IMR-90 (cell line): ENCODE data around the gene ALOXE3. TPM values are rescaled to one million over a fixed set of nuclear protein-coding genes. Genes with fewer than 3 reads are reported as not detected.

Experiments
- ATAC-seq: fragments of 200-7000 bp; cut with Tn5 transposase; 2 replicates; pipeline ENCODE4 v1.9.1; 2020; ENCODE audit warnings: low read depth, mild to moderate bottlenecking, moderate library complexity
- BruUV-seq: library from RNA; stranded (reverse); fragments of 400-500 nt; replicated peaks from 2 replicates; lab custom pipeline; 2021; lab: Mats Ljungman, UMichigan
- CTCF ChIA-PET: fragments of 300-600 bp; formaldehyde crosslinking; extraction: SDS; loops from one replicate; lab custom pipeline; 2021; ENCODE audit warnings: antibody characterized with exemption; lab: Yijun Ruan, JAX
- POLR2A ChIA-PET: fragments of 300-600 bp; sonication (Branson Sonifier 250); formaldehyde crosslinking; loops from one replicate; lab custom pipeline; 2022; ENCODE audit warnings: antibody characterized with exemption; ENCODE audit not compliant: unreplicated experiment; lab: Charles Lee
- DNase-seq: peaks from one replicate; pipeline ENCODE4 v3.0.0; 2013
- H2AFZ ChIP-seq: replicated peaks from 2 replicates; pipeline ENCODE3; 2013; ENCODE audit warnings: low read length, mild to moderate bottlenecking; ENCODE audit not compliant: poor library complexity
- H2AK5ac ChIP-seq: 2 replicates; pipeline ENCODE4 v1.6.1; 2013; ENCODE audit warnings: low read depth, low read length, inconsistent platforms
- H2AK9ac ChIP-seq: replicated peaks from 2 replicates; pipeline ENCODE3; 2013; ENCODE audit warnings: mild to moderate bottlenecking, low read depth, low read length, moderate library complexity; ENCODE audit not compliant: poor library complexity
- H2BK120ac ChIP-seq: 2 replicates; pipeline ENCODE4 v1.6.1; 2013; ENCODE audit warnings: low read depth, low read length, inconsistent platforms
- H2BK15ac ChIP-seq: 3 replicates; pipeline ENCODE4 v1.6.1; 2013; ENCODE audit warnings: low read depth, low read length, inconsistent platforms
- H2BK20ac ChIP-seq: 2 replicates; pipeline ENCODE4 v1.6.1; 2013; ENCODE audit warnings: low read depth, mild to moderate bottlenecking, inconsistent platforms, low read length, moderate library complexity
- H2BK5ac ChIP-seq: 2 replicates; pipeline ENCODE4 v1.6.1; 2013; ENCODE audit warnings: mild to moderate bottlenecking, low read depth, low read length, inconsistent platforms; ENCODE audit not compliant: poor library complexity, severe bottlenecking
- H3K14ac ChIP-seq: replicated peaks from 2 replicates; pipeline ENCODE4 v1.6.1; 2013; ENCODE audit warnings: low read depth, low read length, inconsistent platforms
- H3K18ac ChIP-seq: 2 replicates; pipeline ENCODE4 v1.6.1; 2013; ENCODE audit warnings: low read depth, low read length, control low read depth
- H3K23ac ChIP-seq: 2 replicates; pipeline ENCODE4 v1.6.1; 2013; ENCODE audit warnings: low read depth, low read length, inconsistent platforms
- H3K27ac ChIP-seq: 2 replicates; pipeline ENCODE4 v1.5.1; 2013; ENCODE audit warnings: mild to moderate bottlenecking, control low read depth, low read length; ENCODE audit not compliant: insufficient read depth
- H3K27me3 ChIP-seq: 2 replicates; pipeline ENCODE4 v1.6.1; 2013; ENCODE audit warnings: low read length; ENCODE audit not compliant: control insufficient read depth, insufficient read depth
- H3K36me3 ChIP-seq: 2 replicates; pipeline ENCODE4 v1.6.1; 2013; ENCODE audit warnings: low read length, mixed read lengths; ENCODE audit not compliant: control insufficient read depth, insufficient read depth
- H3K4ac ChIP-seq: 2 replicates; pipeline ENCODE4 v1.6.1; 2013; ENCODE audit warnings: low read depth, low read length, inconsistent platforms
- H3K4me1 ChIP-seq: 2 replicates; pipeline ENCODE4 v1.6.1; 2013; ENCODE audit warnings: low read length, mixed read lengths; ENCODE audit not compliant: control insufficient read depth, insufficient read depth
- H3K4me2 ChIP-seq: 2 replicates; pipeline ENCODE4 v1.6.1; 2013; ENCODE audit warnings: low read depth, mild to moderate bottlenecking, control low read depth, low read length, moderate library complexity
- H3K4me3 ChIP-seq: 2 replicates; pipeline ENCODE4 v1.5.1; 2013; ENCODE audit warnings: low read depth, mild to moderate bottlenecking, control low read depth, low read length, moderate library complexity; ENCODE audit not compliant: insufficient read depth
- H3K56ac ChIP-seq: 2 replicates; pipeline ENCODE4 v1.6.1; 2013; ENCODE audit warnings: low read length, inconsistent platforms; ENCODE audit not compliant: insufficient read depth; ENCODE audit errors: extremely low read depth
- H3K79me1 ChIP-seq, 2 experiments: 2 replicates each; pipeline ENCODE4 v1.6.1; 2013; ENCODE audit warnings: low read length in 2 of 2, inconsistent platforms in 1 of 2, low read depth in 1 of 2
- H3K9ac ChIP-seq: 2 replicates; pipeline ENCODE4 v1.6.1; 2013; ENCODE audit warnings: low read depth, low read length, control low read depth
- H3K9me1 ChIP-seq: 2 replicates; pipeline ENCODE4 v1.6.1; 2013; ENCODE audit warnings: low read length, inconsistent platforms; ENCODE audit not compliant: insufficient read depth
- H3K9me3 ChIP-seq: 2 replicates; pipeline ENCODE4 v1.6.1; 2013; ENCODE audit warnings: low read length; ENCODE audit not compliant: control insufficient read depth, insufficient read depth
- H4K20me1 ChIP-seq: 2 replicates; pipeline ENCODE4 v1.6.1; 2013; ENCODE audit warnings: low read length, inconsistent platforms; ENCODE audit not compliant: insufficient read depth
- H4K5ac ChIP-seq: 2 replicates; pipeline ENCODE4 v1.6.1; 2013; ENCODE audit warnings: mild to moderate bottlenecking, low read depth, low read length, control low read depth
- H4K8ac ChIP-seq, 2 experiments: 2 replicates each; pipeline ENCODE4 v1.6.1; 2013; ENCODE audit warnings: low read depth in 2 of 2, low read length in 2 of 2, control low read depth in 1 of 2, inconsistent platforms in 1 of 2
- H4K91ac ChIP-seq: 2 replicates; pipeline ENCODE4 v1.6.1; 2013; ENCODE audit warnings: low read depth, low read length, inconsistent platforms; ENCODE audit not compliant: insufficient read depth
- CHD1 ChIP-seq: IDR thresholded peaks from 2 replicates; pipeline ENCODE4 v1.6.1; 2012; ENCODE audit warnings: low read depth, low read length, improper control_type of control experiment
- CTCF ChIP-seq: conservative IDR thresholded peaks from 2 replicates; pipeline ENCODE4 v1.5.1; 2012; ENCODE audit warnings: mild to moderate bottlenecking, low read depth, low read length, improper control_type of control experiment
- ELK1 ChIP-seq: fragments of 150-350 bp; IDR thresholded peaks from 2 replicates; pipeline ENCODE4 v1.6.1; 2016; ENCODE audit warnings: low read depth, mild to moderate bottlenecking, low read length, moderate library complexity, borderline replicate concordance
- MAZ ChIP-seq: IDR thresholded peaks from 2 replicates; pipeline ENCODE4 v1.6.1; 2012; ENCODE audit warnings: low read depth, mild to moderate bottlenecking, low read length, improper control_type of control experiment, moderate library complexity, borderline replicate concordance
- WGBS, 2 experiments: methylation state at CpG; one replicate each; pipeline versions ENCODE4 v1.1.5 to v1.1.7; 2013; ENCODE audit warnings: missing lambda C conversion rate in 2 of 2; ENCODE audit not compliant: insufficient read length in 1 of 2; ENCODE audit errors: extremely low coverage in 2 of 2; 5-methylcytosine and 5-hydroxymethylcytosine counted together
- dilution Hi-C: fragments of 300-500 bp; cut with HindIII; formaldehyde crosslinking; loops from one replicate; pipeline ENCODE4 v1.14.3; 2018; ENCODE audit warnings: low sequenced_read_pairs; ENCODE audit not compliant: unreplicated experiment
- in situ Hi-C: fragments of 300-500 bp; cut with MboI; formaldehyde crosslinking; loops from 3 replicates; pipeline ENCODE4 v1.14.3; 2019; ENCODE audit warnings: low sequenced_read_pairs, inconsistent platforms, mixed read lengths
- intact Hi-C: fragments of 100-400 bp; cut with micrococcal nuclease; formaldehyde crosslinking; loops from 2 replicates; pipeline ENCODE4 v1.10.0; 2022
- polyA plus RNA-seq, 3 experiments: library from polyadenylated mRNA; depleted of rRNA; stranded (reverse); fragments of >200 nt; gene quantifications; 2 replicates each; pipeline ENCODE4 v1.2.3, GENCODE V29; 2012; ENCODE audit warnings: low replicate concordance in 1 of 3
- total RNA-seq: library from RNA; depleted of rRNA; stranded (reverse); fragments of >200 nt; gene quantifications from 2 replicates; pipeline ENCODE4 v1.2.3, GENCODE V29; 2012

Gene ALOXE3
- total and polyA plus RNA-seq, 2 of the 4 experiments (the other 2 are of a cell fraction) = under 0.01 to 0.26 TPM

GRCh38 chr17:8095361-8095760, 23.0 kb downstream of the ALOXE3 start:
- no peaks in the 10 kb centered on the region for H3K4me1 ChIP-seq
- H3K14ac ChIP-seq = no peak overlapping the region
- H3K79me1 ChIP-seq = no peaks in the 10 kb centered on the region
- no peak overlapping the region for H3K18ac ChIP-seq
- peak overlapping the region; percentile 19 for H2AK9ac ChIP-seq
- in situ Hi-C loops (loop anchor here (25.0 kb wide), 2 partner anchors 217 to 667 kb away; partner anchors contain the start of genes ARHGEF15 and SPDYE4), intact Hi-C loops (no loop called here), dilution Hi-C loops (no loop called here)
- DNase-seq (no peak), ATAC-seq (no peak)
- H3K9me3 ChIP-seq = no peaks in the 10 kb centered on the region
- H3K4me3 ChIP-seq = no peak overlapping the region
- H3K27me3 ChIP-seq = peaks cover 60% of the 10 kb centered on the region
- H4K20me1 ChIP-seq = no peaks in the 10 kb centered on the region
- no peak for TF ChIP-seq ELK1
- TF ChIP-seq CHD1 = no peak
- no peak for TF ChIP-seq MAZ
- TF ChIP-seq CTCF = no peak
- H3K23ac ChIP-seq = no peak overlapping the region
- BruUV-seq = no TSS peak
- H3K9ac ChIP-seq = no peak overlapping the region
- ChIA-PET POLR2A (no interaction called here), CTCF (no interaction called here)
- H2AK5ac ChIP-seq = no peak overlapping the region
- no peaks in the 10 kb centered on the region for H3K36me3 ChIP-seq
- no peaks in the 10 kb centered on the region; the same call in 1 of the 2 replicates for H3K9me1 ChIP-seq
- no peak overlapping the region for H3K56ac ChIP-seq
- H2BK15ac ChIP-seq = no peak overlapping the region
- H2AFZ ChIP-seq = no peak overlapping the region
- no peak overlapping the region for H3K4ac ChIP-seq
- H4K8ac ChIP-seq = no peak overlapping the region
- H2BK120ac ChIP-seq = no peak overlapping the region
- no peak overlapping the region for H3K27ac ChIP-seq
- H2BK5ac ChIP-seq = no peak overlapping the region
- no peak overlapping the region for H3K4me2 ChIP-seq
- WGBS, 2 experiments = no CpG with 5 or more reads among the region's 6 CpGs
- no peak overlapping the region for H4K5ac ChIP-seq
- H2BK20ac ChIP-seq = no peak overlapping the region
- H4K91ac ChIP-seq = no peak overlapping the region
